IMR-90 (cell line): ENCODE results near the gene RAP1GAP2. TPM values are rescaled to one million over a fixed set of nuclear protein-coding genes. Genes with fewer than 3 reads are reported as not detected.
A peak's percentile ranks its signal among the peaks of the same experiment; 100 is the strongest.

Experiments
- ATAC-seq: fragments of 200-7000 bp; cut with Tn5 transposase; 2 replicates; pipeline ENCODE4 v1.9.1; 2020; ENCODE audit warnings: low read depth, mild to moderate bottlenecking, moderate library complexity
- BruUV-seq: library from RNA; stranded (reverse); fragments of 400-500 nt; replicated peaks from 2 replicates; lab custom pipeline; 2021; lab: Mats Ljungman, UMichigan
- CTCF ChIA-PET: fragments of 300-600 bp; formaldehyde crosslinking; extraction: SDS; loops from one replicate; lab custom pipeline; 2021; ENCODE audit warnings: antibody characterized with exemption; lab: Yijun Ruan, JAX
- POLR2A ChIA-PET: fragments of 300-600 bp; sonication (Branson Sonifier 250); formaldehyde crosslinking; loops from one replicate; lab custom pipeline; 2022; ENCODE audit warnings: antibody characterized with exemption; ENCODE audit not compliant: unreplicated experiment; lab: Charles Lee
- DNase-seq: peaks from one replicate; pipeline ENCODE4 v3.0.0; 2013
- H2AFZ ChIP-seq: replicated peaks from 2 replicates; pipeline ENCODE3; 2013; ENCODE audit warnings: low read length, mild to moderate bottlenecking; ENCODE audit not compliant: poor library complexity
- H2AK5ac ChIP-seq: 2 replicates; pipeline ENCODE4 v1.6.1; 2013; ENCODE audit warnings: low read depth, low read length, inconsistent platforms
- H2AK9ac ChIP-seq: replicated peaks from 2 replicates; pipeline ENCODE3; 2013; ENCODE audit warnings: mild to moderate bottlenecking, low read depth, low read length, moderate library complexity; ENCODE audit not compliant: poor library complexity
- H2BK120ac ChIP-seq: 2 replicates; pipeline ENCODE4 v1.6.1; 2013; ENCODE audit warnings: low read depth, low read length, inconsistent platforms
- H2BK15ac ChIP-seq: 3 replicates; pipeline ENCODE4 v1.6.1; 2013; ENCODE audit warnings: low read depth, low read length, inconsistent platforms
- H2BK20ac ChIP-seq: 2 replicates; pipeline ENCODE4 v1.6.1; 2013; ENCODE audit warnings: low read depth, mild to moderate bottlenecking, inconsistent platforms, low read length, moderate library complexity
- H2BK5ac ChIP-seq: 2 replicates; pipeline ENCODE4 v1.6.1; 2013; ENCODE audit warnings: mild to moderate bottlenecking, low read depth, low read length, inconsistent platforms; ENCODE audit not compliant: poor library complexity, severe bottlenecking
- H3K14ac ChIP-seq: replicated peaks from 2 replicates; pipeline ENCODE4 v1.6.1; 2013; ENCODE audit warnings: low read depth, low read length, inconsistent platforms
- H3K18ac ChIP-seq: 2 replicates; pipeline ENCODE4 v1.6.1; 2013; ENCODE audit warnings: low read depth, low read length, control low read depth
- H3K23ac ChIP-seq: 2 replicates; pipeline ENCODE4 v1.6.1; 2013; ENCODE audit warnings: low read depth, low read length, inconsistent platforms
- H3K27ac ChIP-seq: 2 replicates; pipeline ENCODE4 v1.5.1; 2013; ENCODE audit warnings: mild to moderate bottlenecking, control low read depth, low read length; ENCODE audit not compliant: insufficient read depth
- H3K27me3 ChIP-seq: 2 replicates; pipeline ENCODE4 v1.6.1; 2013; ENCODE audit warnings: low read length; ENCODE audit not compliant: control insufficient read depth, insufficient read depth
- H3K36me3 ChIP-seq: 2 replicates; pipeline ENCODE4 v1.6.1; 2013; ENCODE audit warnings: low read length, mixed read lengths; ENCODE audit not compliant: control insufficient read depth, insufficient read depth
- H3K4ac ChIP-seq: 2 replicates; pipeline ENCODE4 v1.6.1; 2013; ENCODE audit warnings: low read depth, low read length, inconsistent platforms
- H3K4me1 ChIP-seq: 2 replicates; pipeline ENCODE4 v1.6.1; 2013; ENCODE audit warnings: low read length, mixed read lengths; ENCODE audit not compliant: control insufficient read depth, insufficient read depth
- H3K4me2 ChIP-seq: 2 replicates; pipeline ENCODE4 v1.6.1; 2013; ENCODE audit warnings: low read depth, mild to moderate bottlenecking, control low read depth, low read length, moderate library complexity
- H3K4me3 ChIP-seq: 2 replicates; pipeline ENCODE4 v1.5.1; 2013; ENCODE audit warnings: low read depth, mild to moderate bottlenecking, control low read depth, low read length, moderate library complexity; ENCODE audit not compliant: insufficient read depth
- H3K56ac ChIP-seq: 2 replicates; pipeline ENCODE4 v1.6.1; 2013; ENCODE audit warnings: low read length, inconsistent platforms; ENCODE audit not compliant: insufficient read depth; ENCODE audit errors: extremely low read depth
- H3K79me1 ChIP-seq, 2 experiments: 2 replicates each; pipeline ENCODE4 v1.6.1; 2013; ENCODE audit warnings: low read length in 2 of 2, inconsistent platforms in 1 of 2, low read depth in 1 of 2
- H3K9ac ChIP-seq: 2 replicates; pipeline ENCODE4 v1.6.1; 2013; ENCODE audit warnings: low read depth, low read length, control low read depth
- H3K9me1 ChIP-seq: 2 replicates; pipeline ENCODE4 v1.6.1; 2013; ENCODE audit warnings: low read length, inconsistent platforms; ENCODE audit not compliant: insufficient read depth
- H3K9me3 ChIP-seq: 2 replicates; pipeline ENCODE4 v1.6.1; 2013; ENCODE audit warnings: low read length; ENCODE audit not compliant: control insufficient read depth, insufficient read depth
- H4K20me1 ChIP-seq: 2 replicates; pipeline ENCODE4 v1.6.1; 2013; ENCODE audit warnings: low read length, inconsistent platforms; ENCODE audit not compliant: insufficient read depth
- H4K5ac ChIP-seq: 2 replicates; pipeline ENCODE4 v1.6.1; 2013; ENCODE audit warnings: mild to moderate bottlenecking, low read depth, low read length, control low read depth
- H4K8ac ChIP-seq, 2 experiments: 2 replicates each; pipeline ENCODE4 v1.6.1; 2013; ENCODE audit warnings: low read depth in 2 of 2, low read length in 2 of 2, control low read depth in 1 of 2, inconsistent platforms in 1 of 2
- H4K91ac ChIP-seq: 2 replicates; pipeline ENCODE4 v1.6.1; 2013; ENCODE audit warnings: low read depth, low read length, inconsistent platforms; ENCODE audit not compliant: insufficient read depth
- BHLHE40 ChIP-seq: fragments of 150-350 bp; IDR thresholded peaks from 2 replicates; pipeline ENCODE4 v1.6.1; 2016; ENCODE audit warnings: mild to moderate bottlenecking, low read depth, low read length
- CEBPB ChIP-seq: IDR thresholded peaks from 2 replicates; pipeline ENCODE4 v1.6.1; 2012; ENCODE audit warnings: low read depth, low read length, improper control_type of control experiment
- CHD1 ChIP-seq: IDR thresholded peaks from 2 replicates; pipeline ENCODE4 v1.6.1; 2012; ENCODE audit warnings: low read depth, low read length, improper control_type of control experiment
- CTCF ChIP-seq: conservative IDR thresholded peaks from 2 replicates; pipeline ENCODE4 v1.5.1; 2012; ENCODE audit warnings: mild to moderate bottlenecking, low read depth, low read length, improper control_type of control experiment
- ELK1 ChIP-seq: fragments of 150-350 bp; IDR thresholded peaks from 2 replicates; pipeline ENCODE4 v1.6.1; 2016; ENCODE audit warnings: low read depth, mild to moderate bottlenecking, low read length, moderate library complexity, borderline replicate concordance
- FOS ChIP-seq: fragments of 150-350 bp; IDR thresholded peaks from 2 replicates; pipeline ENCODE4 v1.6.1; 2016; ENCODE audit warnings: low read depth, low read length
- MAFK ChIP-seq: IDR thresholded peaks from 2 replicates; pipeline ENCODE4 v1.6.1; 2012; ENCODE audit warnings: low read depth, low read length, improper control_type of control experiment
- MAZ ChIP-seq: IDR thresholded peaks from 2 replicates; pipeline ENCODE4 v1.6.1; 2012; ENCODE audit warnings: low read depth, mild to moderate bottlenecking, low read length, improper control_type of control experiment, moderate library complexity, borderline replicate concordance
- MXI1 ChIP-seq: IDR thresholded peaks from 2 replicates; pipeline ENCODE4 v1.6.1; 2012; ENCODE audit warnings: low read depth, mild to moderate bottlenecking, low read length, moderate library complexity, borderline replicate concordance
- NFE2L2 ChIP-seq: fragments of 150-350 bp; IDR thresholded peaks from 2 replicates; pipeline ENCODE4 v1.6.1; 2016; ENCODE audit warnings: low read depth, mild to moderate bottlenecking, low read length
- POLR2A ChIP-seq: IDR thresholded peaks from 2 replicates; pipeline ENCODE4 v1.6.1; 2012; ENCODE audit warnings: mild to moderate bottlenecking, low read depth, low read length
- RCOR1 ChIP-seq: IDR thresholded peaks from 2 replicates; pipeline ENCODE4 v1.6.1; 2012; ENCODE audit warnings: mild to moderate bottlenecking, low read length, improper control_type of control experiment; ENCODE audit not compliant: insufficient replicate concordance
- RFX5 ChIP-seq: IDR thresholded peaks from 2 replicates; pipeline ENCODE4 v1.8.0; 2012; ENCODE audit warnings: low read depth, mild to moderate bottlenecking, low read length, moderate library complexity
- SMC3 ChIP-seq: fragments of 150-350 bp; IDR thresholded peaks from 2 replicates; pipeline ENCODE4 v1.6.1; 2016; ENCODE audit warnings: low read depth, mild to moderate bottlenecking, antibody characterized with exemption, low read length, moderate library complexity
- USF2 ChIP-seq: fragments of 150-350 bp; IDR thresholded peaks from 2 replicates; pipeline ENCODE4 v1.6.1; 2017; ENCODE audit warnings: mild to moderate bottlenecking, antibody characterized with exemption, low read length, low read depth
- WGBS, 2 experiments: methylation state at CpG; one replicate each; pipeline versions ENCODE4 v1.1.5 to v1.1.7; 2013; ENCODE audit warnings: missing lambda C conversion rate in 2 of 2; ENCODE audit not compliant: insufficient read length in 1 of 2; ENCODE audit errors: extremely low coverage in 2 of 2; 5-methylcytosine and 5-hydroxymethylcytosine counted together
- dilution Hi-C: fragments of 300-500 bp; cut with HindIII; formaldehyde crosslinking; loops from one replicate; pipeline ENCODE4 v1.14.3; 2018; ENCODE audit warnings: low sequenced_read_pairs; ENCODE audit not compliant: unreplicated experiment
- in situ Hi-C: fragments of 300-500 bp; cut with MboI; formaldehyde crosslinking; loops from 3 replicates; pipeline ENCODE4 v1.14.3; 2019; ENCODE audit warnings: low sequenced_read_pairs, inconsistent platforms, mixed read lengths
- intact Hi-C: fragments of 100-400 bp; cut with micrococcal nuclease; formaldehyde crosslinking; loops from 2 replicates; pipeline ENCODE4 v1.10.0; 2022
- polyA plus RNA-seq, 3 experiments: library from polyadenylated mRNA; depleted of rRNA; stranded (reverse); fragments of >200 nt; gene quantifications; 2 replicates each; pipeline ENCODE4 v1.2.3, GENCODE V29; 2012; ENCODE audit warnings: low replicate concordance in 1 of 3
- total RNA-seq: library from RNA; depleted of rRNA; stranded (reverse); fragments of >200 nt; gene quantifications from 2 replicates; pipeline ENCODE4 v1.2.3, GENCODE V29; 2012

Gene RAP1GAP2
- total and polyA plus RNA-seq, 2 of the 4 experiments (the other 2 are of a cell fraction) = 5.7 to 7.5 TPM

GRCh38 chr17:3029213-3029913, 233.1 kb downstream of the RAP1GAP2 start:
- no peak overlapping the region; the same call in 1 of the 2 replicates for H3K27ac ChIP-seq
- no peak overlapping the region for H3K14ac ChIP-seq
- peak overlapping the region; percentile 60 for H2BK5ac ChIP-seq
- no peaks in the 10 kb centered on the region for H3K27me3 ChIP-seq
- no peak overlapping the region for H3K23ac ChIP-seq
- dilution Hi-C loops (no loop called here), in situ Hi-C loops (loop anchor here (25.0 kb wide), 1 partner anchor 783 kb away; the partner anchor contains the start of gene ITGAE), intact Hi-C loops (no loop called here)
- no peak overlapping the region for H3K4me2 ChIP-seq
- peak overlapping the region; percentile 11; the same call in 1 of the 2 replicates for H4K91ac ChIP-seq
- 0 out of 2 replicates have a peak overlapping the region, but pooled peaks have one; percentile 65 for H2AK5ac ChIP-seq
- DNase-seq (no peak), ATAC-seq (no peak)
- H3K4me3 ChIP-seq = no peak overlapping the region
- H3K56ac ChIP-seq = no peak overlapping the region
- no peak overlapping the region for H4K8ac ChIP-seq
- H2BK15ac ChIP-seq = no peak overlapping the region
- H4K20me1 ChIP-seq = no peaks in the 10 kb centered on the region
- H2BK20ac ChIP-seq = peak overlapping the region; percentile 5; the same call in 1 of the 2 replicates
- H2BK120ac ChIP-seq = 0 out of 2 replicates have a peak overlapping the region, but pooled peaks have one; percentile 34
- no peaks in the 10 kb centered on the region for H3K36me3 ChIP-seq
- no peak overlapping the region for H2AK9ac ChIP-seq
- POLR2A ChIA-PET = no interaction called here
- H3K9ac ChIP-seq = no peak overlapping the region
- WGBS, 2 experiments = no CpG with 5 or more reads among the region's 19 CpGs
- H3K9me3 ChIP-seq = no peaks in the 10 kb centered on the region
- H3K4ac ChIP-seq = no peak overlapping the region
- H2AFZ ChIP-seq = no peak overlapping the region
- H3K4me1 ChIP-seq = peaks cover 2% of the 10 kb centered on the region; the same call in 1 of the 2 replicates
- CTCF ChIA-PET = no interaction called here
- H3K18ac ChIP-seq = no peak overlapping the region
- no TSS peak for BruUV-seq
- peaks cover 4% of the 10 kb centered on the region for H3K9me1 ChIP-seq
- no peak overlapping the region for H4K5ac ChIP-seq
- peaks cover 0 to 4% of the 10 kb centered on the region in 2 experiments; a peak in 1 of 4 replicates for H3K79me1 ChIP-seq
- no peak for TF ChIP-seq CHD1
- TF ChIP-seq MXI1 = no peak
- TF ChIP-seq BHLHE40 = no peak
- no peak for TF ChIP-seq ELK1
- TF ChIP-seq RCOR1 = no peak
- TF ChIP-seq CEBPB = no peak
- no peak for TF ChIP-seq FOS
- TF ChIP-seq USF2 = no peak
- TF ChIP-seq NFE2L2 = no peak
- TF ChIP-seq MAZ = no peak
- TF ChIP-seq MAFK = no peak
- TF ChIP-seq CTCF = no peak
- TF ChIP-seq POLR2A = no peak
- TF ChIP-seq SMC3 = no peak
- no peak for TF ChIP-seq RFX5
